SHP77 treated with DMSO at 0.1 percent for 48 hours (cell line): ENCODE measurements around the gene FAM83G.
"Not testable (repeated sequence)": the region's sequence is repeated elsewhere in the genome, so short reads cannot be mapped to it uniquely, and the experiment has no call there.

Experiments
- DNase-seq: peaks from one replicate; lab custom pipeline; 2025; lab: John Stamatoyannopoulos, UW

FAM83G gene

DNA sequence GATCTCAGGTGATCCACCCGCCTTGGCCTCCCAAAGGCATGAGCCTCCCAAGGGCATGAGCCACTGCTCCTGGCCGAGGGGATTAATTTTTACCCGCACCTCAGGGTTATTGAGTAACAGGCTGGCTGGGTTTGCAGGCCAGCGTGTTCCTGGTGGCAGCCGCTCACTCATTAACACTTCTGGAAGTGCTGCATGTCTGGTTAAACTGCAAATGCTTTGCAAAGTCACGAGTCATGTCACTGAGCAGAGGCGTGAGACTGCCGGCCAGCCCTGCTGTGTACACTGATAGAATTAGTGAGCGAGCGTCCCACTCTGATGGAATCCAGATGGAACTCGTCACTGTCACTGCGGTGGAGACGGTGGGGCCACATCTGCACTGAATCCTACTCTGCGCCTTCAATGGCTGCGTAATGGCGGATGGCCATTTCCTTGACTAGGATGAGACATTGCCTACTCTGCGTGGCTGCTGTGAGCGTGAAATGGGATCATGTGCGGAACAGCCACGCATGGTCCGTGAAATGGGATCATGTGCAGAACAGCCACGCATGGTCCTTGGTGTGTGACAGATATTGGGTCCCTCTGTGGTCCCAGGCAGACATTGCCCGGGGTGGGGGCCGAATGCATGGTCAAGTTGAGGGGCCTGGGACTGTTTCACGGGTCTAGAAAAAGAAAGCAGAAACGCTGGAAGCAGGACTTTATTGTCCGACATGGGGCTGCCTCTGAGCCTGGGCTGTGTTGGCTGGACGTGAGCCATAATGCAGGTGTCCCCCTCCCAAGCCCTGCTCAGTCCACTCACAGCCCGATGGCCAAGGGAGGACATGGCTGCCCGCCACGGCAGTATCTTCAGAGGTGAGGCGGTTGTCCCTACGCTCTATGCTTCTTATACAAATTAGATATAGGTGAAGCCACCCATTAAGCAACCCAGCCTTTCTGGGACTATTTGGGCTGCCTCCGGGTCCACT is 53.3 kb downstream of the FAM83G start:
- no peak for DNase-seq

DNA sequence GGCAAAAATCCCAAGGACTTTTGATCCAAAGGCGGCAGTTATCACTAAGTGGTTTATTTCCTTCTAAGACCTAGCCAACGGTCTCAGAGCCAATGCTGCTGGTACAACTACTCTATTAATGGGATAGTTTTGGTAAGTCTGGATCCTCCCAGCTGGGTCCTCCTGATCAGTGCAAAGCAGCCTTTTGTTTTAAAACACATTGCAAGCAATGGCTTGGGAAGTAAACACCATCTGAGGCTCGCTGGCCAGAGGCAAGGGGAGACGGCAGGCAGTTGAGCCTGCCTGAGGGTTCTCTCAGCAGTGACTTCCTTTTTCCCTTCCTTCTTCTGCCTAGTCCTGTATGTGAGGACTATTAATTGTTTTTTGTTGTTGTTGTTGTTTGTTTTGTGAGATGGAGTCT is 54.2 kb downstream of the FAM83G start:
- DNase-seq = no peak

DNA sequence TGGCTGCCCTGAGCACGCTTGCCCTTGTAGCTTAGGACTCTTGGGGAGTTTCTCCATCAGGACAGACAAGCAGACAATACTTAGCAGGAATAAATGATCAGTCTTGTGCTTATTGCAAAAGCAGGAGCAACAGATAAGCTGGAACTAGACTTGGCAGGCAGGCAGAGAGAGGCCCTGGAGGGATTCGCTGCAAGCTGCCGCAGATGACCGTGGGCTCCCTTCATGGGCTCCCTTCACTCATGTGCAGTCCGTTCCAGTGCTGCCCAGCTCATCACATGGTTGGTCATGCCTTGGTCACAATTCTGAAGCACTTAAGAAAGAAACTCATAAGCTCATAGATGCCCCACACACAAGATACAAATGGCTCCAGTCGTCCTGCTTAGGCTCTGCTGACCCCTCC is 55.0 kb downstream of the FAM83G start:
- DNase-seq = no peak

DNA sequence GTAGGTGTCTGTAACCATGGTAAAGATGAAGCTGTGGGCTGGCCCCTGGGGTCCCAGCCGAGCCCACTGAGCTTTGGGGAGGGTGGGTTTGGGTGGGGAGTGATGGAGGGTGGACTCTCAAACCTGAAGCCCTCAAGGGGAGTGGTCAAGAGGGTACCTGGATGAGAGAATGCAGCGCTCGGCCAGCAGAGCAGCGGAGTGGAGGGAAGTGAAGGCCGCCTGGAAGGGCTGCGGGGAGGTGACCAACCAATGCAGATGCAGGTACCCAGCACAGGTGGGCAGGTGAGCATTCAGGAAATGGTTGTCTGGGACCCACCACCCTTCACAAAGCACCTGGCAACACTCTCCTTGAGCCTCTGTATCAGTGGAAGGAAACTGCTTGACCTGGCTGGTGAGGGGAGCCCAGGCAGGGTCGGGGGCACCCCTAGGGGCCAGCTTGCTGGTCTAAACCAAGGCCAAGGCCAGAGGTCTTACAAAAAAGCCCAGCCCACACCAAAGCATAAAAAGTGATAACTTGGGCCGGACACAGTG is 56.0 kb downstream of the FAM83G start:
- DNase-seq = no peak

DNA sequence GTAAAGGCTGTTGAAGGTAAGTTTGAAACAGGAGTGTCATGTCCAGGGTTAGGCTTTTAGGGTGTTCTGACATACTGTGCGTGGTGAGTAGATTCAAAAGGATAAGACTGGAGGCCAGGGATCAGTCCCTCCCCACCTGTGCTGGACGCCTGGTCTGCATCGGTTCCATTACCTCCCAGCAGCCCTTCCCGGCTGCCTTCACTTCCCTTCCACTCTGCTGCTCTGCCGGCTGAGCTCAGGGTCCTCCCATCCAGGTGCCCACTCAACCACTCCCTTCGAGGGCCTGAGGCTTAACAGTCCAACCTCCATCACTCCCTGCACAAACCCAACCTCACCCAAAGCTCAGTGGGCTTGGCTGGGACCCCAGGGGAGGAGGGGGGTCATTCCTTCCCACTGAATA is 56.7 kb downstream of the FAM83G start:
- DNase-seq = no peak

DNA sequence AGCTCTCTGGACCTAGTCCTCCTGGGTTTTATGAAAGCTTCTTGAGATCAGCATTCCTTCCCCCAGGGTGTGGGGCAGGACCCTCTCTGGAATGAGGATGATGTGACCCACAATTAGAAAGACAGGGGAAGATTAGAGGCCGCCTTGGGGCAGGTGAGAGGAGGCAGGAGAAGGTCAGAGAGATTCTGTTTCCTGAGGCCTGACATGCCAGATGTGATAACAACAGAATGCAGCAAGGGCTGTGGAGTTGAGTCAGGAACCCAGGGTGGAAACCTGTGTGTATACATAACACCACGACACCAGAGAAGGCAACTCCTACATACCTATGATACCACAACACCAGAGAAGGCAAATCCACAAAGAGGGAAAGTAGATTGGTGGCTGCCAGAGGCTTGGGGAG is 58.0 kb downstream of the FAM83G start:
- no peak for DNase-seq

DNA sequence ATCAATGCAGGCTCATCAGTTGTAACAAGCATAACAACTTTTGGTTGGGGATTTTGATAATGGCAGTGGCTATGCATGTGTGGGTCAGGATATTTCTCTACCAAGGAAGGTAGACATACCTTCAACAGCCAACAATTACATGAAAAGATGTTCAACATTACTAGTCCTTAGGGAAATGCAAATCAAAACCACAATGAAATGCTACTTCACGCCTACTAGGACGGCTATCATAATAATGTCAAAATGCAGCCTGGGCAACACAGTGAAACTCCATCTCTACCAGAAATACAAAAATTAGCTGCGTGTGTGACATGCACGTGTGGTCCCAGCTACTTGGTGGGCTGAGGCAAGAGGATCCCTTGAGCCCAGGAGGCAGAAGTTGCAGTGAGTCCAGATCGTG is 59.9 kb downstream of the FAM83G start:
- no peak for DNase-seq

DNA sequence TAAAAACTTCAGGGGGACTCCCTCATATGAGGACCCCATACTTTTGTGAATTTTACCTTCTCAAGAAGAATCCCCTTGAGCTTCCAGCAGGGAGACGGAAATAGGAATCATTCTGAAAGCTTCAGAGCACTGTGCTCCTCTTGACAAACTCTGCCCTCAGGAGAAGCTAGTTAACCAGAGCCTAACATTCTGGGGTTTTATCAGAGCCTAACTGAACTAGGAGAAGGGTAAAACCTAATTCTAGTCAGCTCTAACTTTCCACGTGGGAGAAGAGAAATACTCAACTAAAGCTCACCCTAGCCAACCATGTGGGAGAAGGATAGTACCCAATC is 65.9 kb downstream of the FAM83G start:
- no peak for DNase-seq

DNA sequence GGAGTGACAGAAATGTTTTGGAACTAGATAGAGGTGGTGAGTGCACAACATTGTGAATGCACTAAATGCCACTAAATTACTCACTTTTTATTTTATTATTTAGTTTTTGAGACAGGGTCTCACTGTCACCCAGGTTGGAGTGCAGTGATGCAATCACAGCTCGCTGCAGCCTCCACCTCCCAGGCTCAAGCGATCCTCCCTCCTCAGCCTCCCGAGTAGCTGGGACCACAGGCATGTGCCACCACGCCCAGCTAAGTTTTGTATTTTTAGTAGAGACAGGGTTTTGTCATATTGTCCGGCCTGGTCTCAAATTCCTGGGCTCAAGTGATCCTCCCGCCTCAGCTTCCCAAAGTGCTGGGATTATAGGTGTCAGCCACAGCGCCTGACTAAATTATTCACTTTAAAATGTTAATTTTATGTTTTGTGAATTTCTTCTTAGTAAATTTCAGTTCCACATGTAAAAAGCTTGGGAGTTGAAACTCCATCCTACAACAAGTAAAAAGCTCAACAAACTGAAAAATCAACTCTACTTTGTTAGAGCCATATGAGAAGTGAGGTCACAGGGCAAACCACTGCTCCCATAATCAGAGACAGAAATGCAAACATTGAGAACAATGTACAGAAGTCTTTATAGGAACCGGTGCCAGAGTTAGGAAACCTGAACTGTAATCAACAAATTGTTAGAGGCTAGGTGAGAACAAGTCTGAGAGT is 66.4 kb downstream of the FAM83G start:
- no peak for DNase-seq

DNA sequence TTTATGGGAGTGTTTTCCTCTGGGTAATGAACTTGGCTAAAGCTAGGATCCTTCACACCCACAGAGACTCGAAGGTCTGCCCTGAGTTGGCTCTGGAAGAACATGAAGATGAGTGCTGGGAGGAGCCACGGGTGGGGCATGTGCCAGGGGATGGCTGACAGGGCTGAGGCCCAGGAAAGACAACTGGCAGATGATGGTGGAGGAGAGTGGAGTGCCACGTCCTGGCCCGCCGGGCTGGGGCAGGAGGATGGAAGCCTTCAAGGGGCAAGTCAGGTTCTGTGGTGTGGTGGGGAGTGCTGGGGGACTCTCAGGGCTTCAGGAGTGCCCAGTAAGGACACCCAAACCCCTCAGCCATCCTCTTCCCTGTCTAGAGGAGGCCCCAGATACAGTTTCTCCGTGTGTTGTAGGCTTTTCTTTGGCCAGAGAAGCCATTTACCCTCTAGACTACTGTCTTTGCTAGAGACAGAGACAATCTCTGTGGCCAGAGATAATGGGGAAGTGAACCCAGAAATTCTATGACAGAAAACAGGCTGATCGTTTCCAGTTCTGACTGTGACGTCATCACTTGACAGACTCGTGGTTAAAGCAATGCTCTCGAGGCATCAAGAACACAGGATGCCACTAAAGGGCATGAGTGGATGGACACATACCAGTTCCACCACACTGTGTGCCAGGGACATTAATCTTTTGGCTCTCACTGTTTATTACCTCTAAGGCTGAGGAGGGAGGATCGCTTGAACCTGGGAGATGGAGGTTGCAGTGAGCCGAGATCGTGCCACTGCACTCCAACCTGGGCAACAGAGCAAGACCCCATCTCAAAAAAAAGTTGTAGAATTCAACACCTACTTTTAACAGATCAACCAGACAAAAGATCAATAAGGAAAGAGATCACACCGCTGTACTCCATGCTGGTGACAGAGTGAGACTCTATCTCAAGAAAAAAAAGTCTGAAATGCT is 71.2 kb downstream of the FAM83G start:
- DNase-seq = no peak

DNA sequence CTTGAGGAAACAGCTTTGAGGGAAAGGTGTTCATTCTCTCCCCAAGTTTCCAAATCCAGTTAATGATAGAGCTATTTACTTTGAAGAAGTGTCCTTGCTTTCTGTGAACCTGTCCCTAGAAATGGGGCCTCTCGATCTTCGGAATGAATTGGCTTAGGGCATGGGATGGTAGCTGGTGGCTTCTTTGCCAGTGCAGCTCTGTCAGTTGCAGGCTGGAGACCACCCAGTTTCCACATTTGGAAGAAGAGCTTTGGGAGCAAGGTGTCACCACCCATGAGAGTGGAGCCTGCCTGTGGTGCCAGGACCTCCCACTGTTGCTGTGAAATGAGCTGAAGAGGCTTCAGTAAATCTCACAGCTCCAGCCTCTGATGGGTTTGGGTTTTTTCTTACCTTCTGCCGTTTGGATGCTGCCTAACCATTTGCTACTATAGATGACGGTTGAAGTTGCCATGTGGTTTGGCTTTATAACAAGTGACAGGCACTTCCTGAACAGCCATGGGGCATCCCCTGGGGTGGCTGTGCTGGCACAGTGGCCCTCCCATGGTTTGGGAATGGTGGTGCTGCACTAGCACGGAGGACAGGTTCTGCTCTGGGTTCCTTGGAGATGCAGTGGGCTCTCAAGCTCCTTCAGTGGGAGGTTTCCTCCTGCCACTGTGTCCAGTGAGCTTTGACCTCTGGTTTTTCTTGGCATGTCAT is 72.1 kb downstream of the FAM83G start:
- no peak for DNase-seq

DNA sequence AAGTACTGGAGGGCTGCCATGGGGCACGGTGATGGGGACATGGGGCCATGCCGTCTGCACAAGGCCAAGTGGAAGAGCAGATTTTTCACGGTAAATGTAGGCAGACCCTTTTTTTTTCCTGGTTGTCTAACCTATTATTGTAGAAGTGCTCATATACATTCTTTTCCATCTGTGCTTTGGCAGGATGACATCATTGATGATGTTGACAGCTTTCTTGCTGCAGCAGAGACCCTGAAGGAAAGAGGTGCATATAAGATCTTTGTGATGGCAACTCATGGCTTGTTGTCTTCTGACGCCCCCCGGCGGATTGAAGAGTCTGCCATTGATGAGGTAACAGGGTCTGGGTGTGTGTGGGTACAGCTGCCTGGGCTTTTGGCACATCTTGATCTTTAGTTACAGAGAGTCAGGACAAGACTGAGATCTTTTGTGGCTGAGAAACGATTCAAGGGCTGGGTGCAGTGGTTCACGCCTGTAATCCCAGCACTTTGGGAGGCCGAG is 75.9 kb downstream of the FAM83G start:
- DNase-seq = no peak

DNA sequence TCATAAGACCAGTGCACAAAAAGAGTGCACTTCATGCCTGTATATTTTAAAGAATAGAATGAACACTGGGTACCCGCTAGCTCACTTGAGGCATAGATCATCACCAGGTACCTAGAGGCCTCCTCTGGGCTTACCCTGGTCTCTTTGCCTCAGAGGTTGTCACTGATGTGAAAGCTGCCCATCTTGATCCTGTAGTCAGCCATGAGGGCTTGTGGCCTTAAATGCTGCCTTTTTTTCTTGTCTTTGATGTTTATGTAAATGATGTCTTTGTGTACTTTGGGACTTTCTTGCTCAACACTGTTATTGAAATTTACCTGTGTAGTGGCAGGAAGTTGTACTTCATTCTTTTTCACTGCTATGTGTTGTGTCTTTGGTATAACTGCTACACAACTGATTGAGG is 79.4 kb downstream of the FAM83G start:
- no peak for DNase-seq

DNA sequence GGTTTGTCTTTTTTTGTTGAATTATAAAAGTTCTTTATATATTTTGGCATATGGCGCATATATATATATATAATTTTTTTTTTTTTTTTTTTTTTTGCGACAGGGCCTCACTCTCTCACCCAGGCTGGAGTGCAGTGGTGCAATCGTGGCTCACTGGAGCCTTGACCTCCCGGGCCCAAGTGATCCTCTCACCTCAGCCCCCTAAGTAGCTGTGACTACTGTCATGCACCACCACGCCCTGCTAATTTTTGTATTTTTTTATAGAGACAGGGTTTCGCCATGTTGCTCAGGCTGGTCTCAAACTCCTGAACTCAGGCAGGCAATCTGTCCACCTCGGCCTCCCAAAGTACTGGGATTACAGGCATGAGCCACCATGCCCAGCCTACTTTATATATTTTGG is 82.0 kb downstream of the FAM83G start:
- not testable (repeated sequence) for DNase-seq

DNA sequence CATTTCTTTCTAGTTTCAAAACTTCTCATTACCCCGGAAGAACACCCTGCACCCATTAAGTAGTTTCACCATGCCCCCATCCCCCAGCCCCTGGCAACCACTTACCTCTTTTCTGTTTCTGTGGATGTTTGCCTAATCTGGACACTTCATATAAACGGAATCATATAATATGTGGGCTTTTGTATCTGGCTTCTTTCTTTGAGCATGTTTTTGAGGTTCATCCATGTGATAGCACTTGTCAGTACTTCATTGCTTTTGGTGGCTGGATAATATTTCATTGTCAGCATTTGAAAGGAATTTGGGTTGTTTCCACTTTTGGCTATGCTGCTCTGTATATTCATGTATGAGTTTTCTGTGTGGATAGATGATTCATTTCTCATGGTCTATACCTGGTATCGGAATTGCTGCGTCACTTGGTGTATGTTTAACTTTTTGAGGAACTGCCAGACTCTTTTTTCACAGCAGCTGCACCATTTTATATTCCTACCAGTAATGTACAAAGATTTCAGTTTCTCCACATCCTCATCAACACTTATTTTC is 82.6 kb downstream of the FAM83G start:
- no peak for DNase-seq

DNA sequence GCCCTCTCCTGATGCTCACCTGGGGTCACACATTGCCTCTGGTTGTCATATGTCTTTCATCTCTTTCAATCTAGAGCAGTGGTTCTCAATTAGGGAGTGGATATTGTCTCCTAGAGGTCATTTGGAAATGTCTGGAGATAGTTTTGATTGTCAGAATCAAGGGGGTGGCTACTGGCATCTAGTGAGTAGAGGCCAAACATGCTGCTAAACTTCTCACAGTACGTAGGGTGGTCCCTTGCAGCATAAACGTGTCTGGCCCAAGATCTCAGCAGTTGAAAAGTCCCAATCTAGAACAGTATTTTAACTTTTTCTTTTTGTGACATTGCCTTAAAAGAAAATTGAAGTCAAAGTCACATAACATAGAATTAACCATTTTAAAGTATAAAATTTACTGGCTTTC is 83.1 kb downstream of the FAM83G start:
- DNase-seq = no peak

DNA sequence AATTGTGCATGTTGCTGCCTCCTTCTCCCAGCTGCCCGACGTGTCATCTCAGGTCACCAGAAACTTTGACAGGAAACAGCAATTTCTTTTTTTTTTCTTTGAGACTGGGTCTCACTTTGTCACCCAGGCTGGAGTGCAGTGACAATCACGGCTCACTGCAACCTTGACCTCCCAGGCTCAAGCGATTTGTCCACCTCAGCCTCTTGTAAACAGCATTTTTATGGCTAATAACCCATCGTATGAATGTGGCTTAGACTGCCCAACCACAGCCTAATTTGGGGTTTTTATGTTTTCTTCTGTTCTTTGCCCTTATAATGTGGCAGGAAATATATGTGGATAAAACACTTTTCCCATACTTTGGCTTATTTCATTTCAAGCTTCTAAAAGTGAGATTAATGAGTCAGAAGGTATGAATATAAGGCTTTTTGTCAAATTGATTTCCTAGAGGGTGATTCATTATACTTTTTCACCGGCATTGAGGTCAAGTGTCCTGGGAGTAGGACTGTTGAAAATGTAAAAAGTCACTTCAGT is 83.6 kb downstream of the FAM83G start:
- no peak for DNase-seq

DNA sequence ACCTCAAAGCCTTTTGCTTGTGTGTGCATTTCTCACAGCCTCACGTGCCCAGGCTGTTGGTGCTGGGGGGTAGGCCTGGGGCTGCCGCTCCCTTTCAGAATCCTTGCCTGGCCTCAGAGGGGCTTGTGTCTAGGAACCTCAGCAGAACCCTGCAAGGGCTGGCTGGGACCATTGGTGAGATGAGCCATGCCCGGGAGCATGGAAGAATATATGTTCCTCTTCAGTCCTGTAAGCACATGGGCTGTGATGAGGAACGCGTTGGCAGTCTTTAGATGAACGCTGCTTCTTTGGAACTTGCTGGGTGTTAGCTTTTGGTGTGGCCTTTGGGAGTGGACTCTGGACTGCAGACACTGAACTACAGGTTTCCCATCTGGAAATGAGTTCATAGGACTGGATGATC is 84.6 kb downstream of the FAM83G start:
- no peak for DNase-seq
